WTC11 (cell line): ENCODE results near the gene KDM4B. TPM values are rescaled to one million over a fixed set of nuclear protein-coding genes. Genes with fewer than 3 reads are reported as not detected.

Experiments
- ATAC-seq: fragments of 200-7000 bp; cut with Tn5 transposase; 2 replicates; pipeline ENCODE4 v1.10.0; 2021; ENCODE audit warnings: mild to moderate bottlenecking, moderate library complexity
- CTCF ChIA-PET: fragments of 300-600 bp; sonication (Branson Sonifier 250); formaldehyde crosslinking; loops from one replicate; lab custom pipeline; 2021; ENCODE audit warnings: antibody characterized with exemption; lab: Charles Lee
- POLR2A ChIA-PET: fragments of 350-600 bp; sonication (Branson Sonifier 250); formaldehyde crosslinking; loops from one replicate; lab custom pipeline; 2021; ENCODE audit warnings: antibody characterized with exemption; lab: Charles Lee
- DNase-seq: peaks from one replicate; pipeline ENCODE4 v3.0.0; 2021; ENCODE audit warnings: low spot score
- H3K27ac Mint-ChIP-seq: 2 replicates; pipeline ENCODE4 v1.8.0; 2021; ENCODE audit warnings: mixed read lengths
- H3K27me3 Mint-ChIP-seq: 2 replicates; pipeline ENCODE4 v1.8.0; 2021; ENCODE audit warnings: low read depth, mild to moderate bottlenecking, moderate library complexity, mixed read lengths
- H3K36me3 Mint-ChIP-seq: 2 replicates; pipeline ENCODE4 v1.8.0; 2021; ENCODE audit warnings: mixed read lengths
- H3K4me1 Mint-ChIP-seq: 2 replicates; pipeline ENCODE4 v1.8.0; 2022; ENCODE audit warnings: mixed read lengths
- H3K4me3 Mint-ChIP-seq: 2 replicates; pipeline ENCODE4 v1.8.0; 2021; ENCODE audit warnings: mild to moderate bottlenecking, moderate library complexity, mixed read lengths
- H3K9me3 Mint-ChIP-seq: 2 replicates; pipeline ENCODE4 v1.8.0; 2021; ENCODE audit warnings: mixed read lengths
- FOXP1 ChIP-seq: sonication (generic); formaldehyde crosslinking; IDR thresholded peaks from 2 replicates; pipeline ENCODE4 v1.8.0; 2022; ENCODE audit warnings: missing genetic modification reagents, mild to moderate bottlenecking, moderate library complexity, borderline replicate concordance
- JAZF1 ChIP-seq: fragments of 250-450 bp; sonication (Bioruptor Pico); IDR thresholded peaks from 2 replicates; pipeline ENCODE4 v1.9.0; 2021; ENCODE audit warnings: moderate library complexity, mild to moderate bottlenecking, inconsistent platforms
- KAT7 ChIP-seq: sonication (generic); formaldehyde crosslinking; IDR thresholded peaks from 2 replicates; pipeline ENCODE4 v1.8.1; 2023; ENCODE audit warnings: missing genetic modification reagents, mild to moderate bottlenecking, borderline replicate concordance
- OVOL2 ChIP-seq: fragments of 250-450 bp; sonication (Bioruptor Pico); IDR thresholded peaks from 2 replicates; pipeline ENCODE4 v1.9.0; 2021; ENCODE audit warnings: mild to moderate bottlenecking, borderline replicate concordance
- SMAD4 ChIP-seq: sonication (generic); formaldehyde crosslinking; IDR thresholded peaks from 2 replicates; pipeline ENCODE4 v1.8.0; 2022; ENCODE audit warnings: mild to moderate bottlenecking, missing genetic modification reagents
- TCF7 ChIP-seq: sonication (generic); formaldehyde crosslinking; IDR thresholded peaks from 2 replicates; pipeline ENCODE4 v1.8.0; 2022; ENCODE audit warnings: mild to moderate bottlenecking, low read depth, missing genetic modification reagents, moderate library complexity
- TEAD4 ChIP-seq: sonication (generic); formaldehyde crosslinking; IDR thresholded peaks from 2 replicates; pipeline ENCODE4 v1.8.0; 2022; ENCODE audit warnings: mild to moderate bottlenecking, missing genetic modification reagents
- ZNF121 ChIP-seq: sonication (generic); formaldehyde crosslinking; IDR thresholded peaks from 2 replicates; pipeline ENCODE4 v1.8.0; 2023; ENCODE audit warnings: missing genetic modification reagents
- ZNF263 ChIP-seq: sonication (generic); formaldehyde crosslinking; IDR thresholded peaks from 2 replicates; pipeline ENCODE4 v1.8.1; 2022; ENCODE audit warnings: low read depth, mild to moderate bottlenecking, moderate library complexity, missing genetic modification reagents
- ZNF317 ChIP-seq: sonication (generic); formaldehyde crosslinking; IDR thresholded peaks from 2 replicates; pipeline ENCODE4 v1.8.1; 2023; ENCODE audit warnings: low read depth, mild to moderate bottlenecking, moderate library complexity, missing genetic modification reagents, borderline replicate concordance
- ZNF396 ChIP-seq: fragments of 250-450 bp; sonication (Bioruptor Pico); IDR thresholded peaks from 2 replicates; pipeline ENCODE4 v1.8.0; 2021; ENCODE audit warnings: mild to moderate bottlenecking, moderate library complexity, borderline replicate concordance
- total RNA-seq: library from RNA; stranded (reverse); gene quantifications from 3 replicates; pipeline ENCODE4 v1.2.3, GENCODE V29; 2021
- TF ChIP-seq, protein P1 (sequence below): sonication (generic); formaldehyde crosslinking; IDR thresholded peaks from 2 replicates; pipeline ENCODE4 v1.8.1; 2023; ENCODE audit warnings: mild to moderate bottlenecking, missing genetic modification reagents
- TF ChIP-seq, protein P2 (sequence below): sonication (generic); formaldehyde crosslinking; conservative IDR thresholded peaks from 2 replicates; pipeline ENCODE4 v1.8.1; 2022; ENCODE audit warnings: mild to moderate bottlenecking, missing genetic modification reagents
- TF ChIP-seq, protein P3 (sequence below): sonication (generic); formaldehyde crosslinking; IDR thresholded peaks from 2 replicates; pipeline ENCODE4 v1.8.1; 2022; ENCODE audit warnings: mild to moderate bottlenecking, missing genetic modification reagents, moderate library complexity, borderline replicate concordance
- TF ChIP-seq, protein P4 (sequence below): sonication (generic); formaldehyde crosslinking; IDR thresholded peaks from 2 replicates; pipeline ENCODE4 v1.8.1; 2023; ENCODE audit warnings: mild to moderate bottlenecking, missing genetic modification reagents, borderline replicate concordance
- TF ChIP-seq, protein P5 (sequence below): sonication (generic); formaldehyde crosslinking; IDR thresholded peaks from 2 replicates; pipeline ENCODE4 v1.8.0; 2022; ENCODE audit warnings: mild to moderate bottlenecking, missing genetic modification reagents
- TF ChIP-seq, protein P6 (sequence below): fragments of 250-450 bp; sonication (Bioruptor Pico); IDR thresholded peaks from 2 replicates; pipeline ENCODE4 v1.9.0; 2021; ENCODE audit warnings: moderate library complexity, mild to moderate bottlenecking, inconsistent platforms, borderline replicate concordance
- TF ChIP-seq, protein P7 (sequence below): sonication (generic); formaldehyde crosslinking; IDR thresholded peaks from 2 replicates; pipeline ENCODE4 v1.8.0; 2022; ENCODE audit warnings: missing genetic modification reagents
- TF ChIP-seq, protein P8 (sequence below): fragments of 250-450 bp; sonication (Bioruptor Pico); IDR thresholded peaks from 2 replicates; pipeline ENCODE4 v1.9.0; 2021; ENCODE audit warnings: mild to moderate bottlenecking

KDM4B gene
- total RNA-seq, 1 experiment from 2014 or later, result 43.2 TPM

DNA sequence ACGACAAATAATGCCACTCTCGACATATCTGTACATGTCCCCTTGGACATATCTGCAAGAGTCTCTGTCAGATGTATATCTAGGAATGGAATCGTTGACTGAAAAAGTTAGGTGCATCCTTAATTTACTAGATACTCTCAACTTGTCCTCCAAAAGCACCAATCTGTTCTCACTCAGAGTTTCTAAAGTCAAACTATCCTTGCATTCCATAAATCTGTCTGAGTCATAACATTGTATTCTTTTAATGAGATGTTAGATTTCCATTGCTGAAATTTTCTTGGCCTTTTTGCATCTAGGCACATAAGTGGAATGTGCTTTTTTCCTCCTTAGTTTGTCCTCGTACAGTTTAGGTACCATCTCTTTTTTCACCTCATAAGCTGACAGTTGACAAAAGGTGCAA lies 231.9 kb downstream of the KDM4B start (continued):
- TF ChIP-seq, protein P1, sequence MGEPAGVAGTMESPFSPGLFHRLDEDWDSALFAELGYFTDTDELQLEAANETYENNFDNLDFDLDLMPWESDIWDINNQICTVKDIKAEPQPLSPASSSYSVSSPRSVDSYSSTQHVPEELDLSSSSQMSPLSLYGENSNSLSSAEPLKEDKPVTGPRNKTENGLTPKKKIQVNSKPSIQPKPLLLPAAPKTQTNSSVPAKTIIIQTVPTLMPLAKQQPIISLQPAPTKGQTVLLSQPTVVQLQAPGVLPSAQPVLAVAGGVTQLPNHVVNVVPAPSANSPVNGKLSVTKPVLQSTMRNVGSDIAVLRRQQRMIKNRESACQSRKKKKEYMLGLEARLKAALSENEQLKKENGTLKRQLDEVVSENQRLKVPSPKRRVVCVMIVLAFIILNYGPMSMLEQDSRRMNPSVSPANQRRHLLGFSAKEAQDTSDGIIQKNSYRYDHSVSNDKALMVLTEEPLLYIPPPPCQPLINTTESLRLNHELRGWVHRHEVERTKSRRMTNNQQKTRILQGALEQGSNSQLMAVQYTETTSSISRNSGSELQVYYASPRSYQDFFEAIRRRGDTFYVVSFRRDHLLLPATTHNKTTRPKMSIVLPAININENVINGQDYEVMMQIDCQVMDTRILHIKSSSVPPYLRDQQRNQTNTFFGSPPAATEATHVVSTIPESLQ, result no peak
- TF ChIP-seq FOXP1 (no peak), ZNF121 (CRISPR knock-in tag) (no peak), ZNF396 (CRISPR knock-in tag) (no peak), TEAD4 (CRISPR knock-in tag) (no peak), SMAD4 (CRISPR knock-in tag) (no peak), KAT7 (no peak), TCF7 (CRISPR knock-in tag) (no peak), ZNF317 (CRISPR knock-in tag) (no peak)
- TF ChIP-seq, protein P2, sequence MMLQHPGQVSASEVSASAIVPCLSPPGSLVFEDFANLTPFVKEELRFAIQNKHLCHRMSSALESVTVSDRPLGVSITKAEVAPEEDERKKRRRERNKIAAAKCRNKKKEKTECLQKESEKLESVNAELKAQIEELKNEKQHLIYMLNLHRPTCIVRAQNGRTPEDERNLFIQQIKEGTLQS (CRISPR knock-in tag), result no peak
- TF ChIP-seq, protein P3, sequence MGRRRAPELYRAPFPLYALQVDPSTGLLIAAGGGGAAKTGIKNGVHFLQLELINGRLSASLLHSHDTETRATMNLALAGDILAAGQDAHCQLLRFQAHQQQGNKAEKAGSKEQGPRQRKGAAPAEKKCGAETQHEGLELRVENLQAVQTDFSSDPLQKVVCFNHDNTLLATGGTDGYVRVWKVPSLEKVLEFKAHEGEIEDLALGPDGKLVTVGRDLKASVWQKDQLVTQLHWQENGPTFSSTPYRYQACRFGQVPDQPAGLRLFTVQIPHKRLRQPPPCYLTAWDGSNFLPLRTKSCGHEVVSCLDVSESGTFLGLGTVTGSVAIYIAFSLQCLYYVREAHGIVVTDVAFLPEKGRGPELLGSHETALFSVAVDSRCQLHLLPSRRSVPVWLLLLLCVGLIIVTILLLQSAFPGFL (CRISPR knock-in tag), result no peak
- TF ChIP-seq, protein P4, sequence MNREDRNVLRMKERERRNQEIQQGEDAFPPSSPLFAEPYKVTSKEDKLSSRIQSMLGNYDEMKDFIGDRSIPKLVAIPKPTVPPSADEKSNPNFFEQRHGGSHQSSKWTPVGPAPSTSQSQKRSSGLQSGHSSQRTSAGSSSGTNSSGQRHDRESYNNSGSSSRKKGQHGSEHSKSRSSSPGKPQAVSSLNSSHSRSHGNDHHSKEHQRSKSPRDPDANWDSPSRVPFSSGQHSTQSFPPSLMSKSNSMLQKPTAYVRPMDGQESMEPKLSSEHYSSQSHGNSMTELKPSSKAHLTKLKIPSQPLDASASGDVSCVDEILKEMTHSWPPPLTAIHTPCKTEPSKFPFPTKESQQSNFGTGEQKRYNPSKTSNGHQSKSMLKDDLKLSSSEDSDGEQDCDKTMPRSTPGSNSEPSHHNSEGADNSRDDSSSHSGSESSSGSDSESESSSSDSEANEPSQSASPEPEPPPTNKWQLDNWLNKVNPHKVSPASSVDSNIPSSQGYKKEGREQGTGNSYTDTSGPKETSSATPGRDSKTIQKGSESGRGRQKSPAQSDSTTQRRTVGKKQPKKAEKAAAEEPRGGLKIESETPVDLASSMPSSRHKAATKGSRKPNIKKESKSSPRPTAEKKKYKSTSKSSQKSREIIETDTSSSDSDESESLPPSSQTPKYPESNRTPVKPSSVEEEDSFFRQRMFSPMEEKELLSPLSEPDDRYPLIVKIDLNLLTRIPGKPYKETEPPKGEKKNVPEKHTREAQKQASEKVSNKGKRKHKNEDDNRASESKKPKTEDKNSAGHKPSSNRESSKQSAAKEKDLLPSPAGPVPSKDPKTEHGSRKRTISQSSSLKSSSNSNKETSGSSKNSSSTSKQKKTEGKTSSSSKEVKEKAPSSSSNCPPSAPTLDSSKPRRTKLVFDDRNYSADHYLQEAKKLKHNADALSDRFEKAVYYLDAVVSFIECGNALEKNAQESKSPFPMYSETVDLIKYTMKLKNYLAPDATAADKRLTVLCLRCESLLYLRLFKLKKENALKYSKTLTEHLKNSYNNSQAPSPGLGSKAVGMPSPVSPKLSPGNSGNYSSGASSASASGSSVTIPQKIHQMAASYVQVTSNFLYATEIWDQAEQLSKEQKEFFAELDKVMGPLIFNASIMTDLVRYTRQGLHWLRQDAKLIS (CRISPR knock-in tag), result no peak
- TF ChIP-seq, protein P5, sequence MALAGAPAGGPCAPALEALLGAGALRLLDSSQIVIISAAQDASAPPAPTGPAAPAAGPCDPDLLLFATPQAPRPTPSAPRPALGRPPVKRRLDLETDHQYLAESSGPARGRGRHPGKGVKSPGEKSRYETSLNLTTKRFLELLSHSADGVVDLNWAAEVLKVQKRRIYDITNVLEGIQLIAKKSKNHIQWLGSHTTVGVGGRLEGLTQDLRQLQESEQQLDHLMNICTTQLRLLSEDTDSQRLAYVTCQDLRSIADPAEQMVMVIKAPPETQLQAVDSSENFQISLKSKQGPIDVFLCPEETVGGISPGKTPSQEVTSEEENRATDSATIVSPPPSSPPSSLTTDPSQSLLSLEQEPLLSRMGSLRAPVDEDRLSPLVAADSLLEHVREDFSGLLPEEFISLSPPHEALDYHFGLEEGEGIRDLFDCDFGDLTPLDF, result no peak
- TF ChIP-seq, protein P6, sequence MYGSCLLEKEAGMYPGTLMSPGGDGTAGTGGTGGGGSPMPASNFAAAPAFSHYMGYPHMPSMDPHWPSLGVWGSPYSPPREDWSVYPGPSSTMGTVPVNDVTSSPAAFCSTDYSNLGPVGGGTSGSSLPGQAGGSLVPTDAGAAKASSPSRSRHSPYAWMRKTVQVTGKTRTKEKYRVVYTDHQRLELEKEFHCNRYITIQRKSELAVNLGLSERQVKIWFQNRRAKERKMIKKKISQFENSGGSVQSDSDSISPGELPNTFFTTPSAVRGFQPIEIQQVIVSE (CRISPR knock-in tag), result no peak

DNA sequence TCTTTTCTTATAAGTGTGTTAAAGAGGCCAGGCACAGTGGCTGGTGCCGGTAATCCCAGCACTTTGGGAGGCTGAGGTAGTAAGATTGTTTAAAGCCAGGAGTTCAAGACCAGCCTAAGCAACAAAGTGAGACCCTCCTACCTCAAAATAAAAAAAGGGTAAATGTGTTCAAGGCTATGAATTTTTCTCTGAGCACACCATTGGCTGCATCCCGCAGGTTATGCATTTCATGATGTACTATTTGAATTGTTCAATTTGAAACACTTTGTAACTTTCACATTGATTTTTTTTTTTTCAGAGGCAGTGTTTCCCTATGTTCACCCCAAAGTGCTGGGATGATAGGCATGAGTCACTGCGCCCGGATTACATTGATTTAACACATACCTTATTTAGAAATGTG lies 233.6 kb downstream of the KDM4B start:
- no peak overlapping the region for H3K4me3 Mint-ChIP-seq
- DNase-seq, result no peak
- H3K27me3 Mint-ChIP-seq, result no peaks in the 10 kb centered on the region
- H3K27ac Mint-ChIP-seq, result no peak overlapping the region
- no peaks in the 10 kb centered on the region for H3K4me1 Mint-ChIP-seq
- no peak for ATAC-seq
- H3K36me3 Mint-ChIP-seq, result peaks cover 29% of the 10 kb centered on the region
- peaks cover 20% of the 10 kb centered on the region for H3K9me3 Mint-ChIP-seq
- CTCF ChIA-PET, result no interaction called here
- POLR2A ChIA-PET, result no interaction called here
- TF ChIP-seq, protein P7, sequence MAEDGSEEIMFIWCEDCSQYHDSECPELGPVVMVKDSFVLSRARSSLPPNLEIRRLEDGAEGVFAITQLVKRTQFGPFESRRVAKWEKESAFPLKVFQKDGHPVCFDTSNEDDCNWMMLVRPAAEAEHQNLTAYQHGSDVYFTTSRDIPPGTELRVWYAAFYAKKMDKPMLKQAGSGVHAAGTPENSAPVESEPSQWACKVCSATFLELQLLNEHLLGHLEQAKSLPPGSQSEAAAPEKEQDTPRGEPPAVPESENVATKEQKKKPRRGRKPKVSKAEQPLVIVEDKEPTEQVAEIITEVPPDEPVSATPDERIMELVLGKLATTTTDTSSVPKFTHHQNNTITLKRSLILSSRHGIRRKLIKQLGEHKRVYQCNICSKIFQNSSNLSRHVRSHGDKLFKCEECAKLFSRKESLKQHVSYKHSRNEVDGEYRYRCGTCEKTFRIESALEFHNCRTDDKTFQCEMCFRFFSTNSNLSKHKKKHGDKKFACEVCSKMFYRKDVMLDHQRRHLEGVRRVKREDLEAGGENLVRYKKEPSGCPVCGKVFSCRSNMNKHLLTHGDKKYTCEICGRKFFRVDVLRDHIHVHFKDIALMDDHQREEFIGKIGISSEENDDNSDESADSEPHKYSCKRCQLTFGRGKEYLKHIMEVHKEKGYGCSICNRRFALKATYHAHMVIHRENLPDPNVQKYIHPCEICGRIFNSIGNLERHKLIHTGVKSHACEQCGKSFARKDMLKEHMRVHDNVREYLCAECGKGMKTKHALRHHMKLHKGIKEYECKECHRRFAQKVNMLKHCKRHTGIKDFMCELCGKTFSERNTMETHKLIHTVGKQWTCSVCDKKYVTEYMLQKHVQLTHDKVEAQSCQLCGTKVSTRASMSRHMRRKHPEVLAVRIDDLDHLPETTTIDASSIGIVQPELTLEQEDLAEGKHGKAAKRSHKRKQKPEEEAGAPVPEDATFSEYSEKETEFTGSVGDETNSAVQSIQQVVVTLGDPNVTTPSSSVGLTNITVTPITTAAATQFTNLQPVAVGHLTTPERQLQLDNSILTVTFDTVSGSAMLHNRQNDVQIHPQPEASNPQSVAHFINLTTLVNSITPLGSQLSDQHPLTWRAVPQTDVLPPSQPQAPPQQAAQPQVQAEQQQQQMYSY (CRISPR knock-in tag), result no peak
- TF ChIP-seq JAZF1 (CRISPR knock-in tag) (no peak), ZNF121 (CRISPR knock-in tag) (no peak), ZNF263 (CRISPR knock-in tag) (no peak), OVOL2 (CRISPR knock-in tag) (no peak)
- TF ChIP-seq, protein P8, sequence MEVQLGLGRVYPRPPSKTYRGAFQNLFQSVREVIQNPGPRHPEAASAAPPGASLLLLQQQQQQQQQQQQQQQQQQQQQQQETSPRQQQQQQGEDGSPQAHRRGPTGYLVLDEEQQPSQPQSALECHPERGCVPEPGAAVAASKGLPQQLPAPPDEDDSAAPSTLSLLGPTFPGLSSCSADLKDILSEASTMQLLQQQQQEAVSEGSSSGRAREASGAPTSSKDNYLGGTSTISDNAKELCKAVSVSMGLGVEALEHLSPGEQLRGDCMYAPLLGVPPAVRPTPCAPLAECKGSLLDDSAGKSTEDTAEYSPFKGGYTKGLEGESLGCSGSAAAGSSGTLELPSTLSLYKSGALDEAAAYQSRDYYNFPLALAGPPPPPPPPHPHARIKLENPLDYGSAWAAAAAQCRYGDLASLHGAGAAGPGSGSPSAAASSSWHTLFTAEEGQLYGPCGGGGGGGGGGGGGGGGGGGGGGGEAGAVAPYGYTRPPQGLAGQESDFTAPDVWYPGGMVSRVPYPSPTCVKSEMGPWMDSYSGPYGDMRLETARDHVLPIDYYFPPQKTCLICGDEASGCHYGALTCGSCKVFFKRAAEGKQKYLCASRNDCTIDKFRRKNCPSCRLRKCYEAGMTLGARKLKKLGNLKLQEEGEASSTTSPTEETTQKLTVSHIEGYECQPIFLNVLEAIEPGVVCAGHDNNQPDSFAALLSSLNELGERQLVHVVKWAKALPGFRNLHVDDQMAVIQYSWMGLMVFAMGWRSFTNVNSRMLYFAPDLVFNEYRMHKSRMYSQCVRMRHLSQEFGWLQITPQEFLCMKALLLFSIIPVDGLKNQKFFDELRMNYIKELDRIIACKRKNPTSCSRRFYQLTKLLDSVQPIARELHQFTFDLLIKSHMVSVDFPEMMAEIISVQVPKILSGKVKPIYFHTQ (CRISPR knock-in tag), result no peak
- TF ChIP-seq, protein P2 (CRISPR knock-in tag), result no peak
